HEK293T (cell line): ENCODE measurements around the gene APMAP.

Experiments
- CTCF ChIA-PET: fragments of 350-600 bp; formaldehyde crosslinking; extraction: SDS; loops from one replicate; lab custom pipeline; 2021; ENCODE audit warnings: antibody characterized with exemption, inconsistent platforms; lab: Yijun Ruan, JAX
- POLR2A ChIA-PET: fragments of 350-600 bp; formaldehyde crosslinking; extraction: SDS; loops from one replicate; lab custom pipeline; 2020; ENCODE audit warnings: antibody characterized with exemption, inconsistent platforms; lab: Yijun Ruan, JAX
- DNase-seq: peaks from one replicate; pipeline ENCODE4 v3.0.0; 2012; ENCODE audit warnings: mixed read lengths; ENCODE audit errors: extremely low spot score
- ARNT ChIP-seq: fragments of 450-650 bp; IDR thresholded peaks from 2 replicates; pipeline ENCODE4 v1.6.1; 2017; ENCODE audit warnings: mild to moderate bottlenecking
- BHLHE40 ChIP-seq: fragments of 450-650 bp; IDR thresholded peaks from 2 replicates; pipeline ENCODE4 v1.6.1; 2016; ENCODE audit warnings: mild to moderate bottlenecking, moderate library complexity, borderline replicate concordance
- CTBP1 ChIP-seq: fragments of 450-650 bp; IDR thresholded peaks from 2 replicates; pipeline ENCODE4 v1.6.1; 2016; ENCODE audit warnings: borderline replicate concordance
- ELF4 ChIP-seq: fragments of 450-650 bp; IDR thresholded peaks from 2 replicates; pipeline ENCODE4 v1.6.1; 2017; ENCODE audit warnings: antibody characterized with exemption
- FOXA1 ChIP-seq: fragments of 450-650 bp; IDR thresholded peaks from 2 replicates; pipeline ENCODE4 v1.6.1; 2016; ENCODE audit warnings: mild to moderate bottlenecking
- FOXK2 ChIP-seq: fragments of 450-650 bp; IDR thresholded peaks from 2 replicates; pipeline ENCODE4 v1.6.1; 2016; ENCODE audit warnings: mild to moderate bottlenecking
- FOXM1 ChIP-seq: fragments of 450-650 bp; IDR thresholded peaks from 2 replicates; pipeline ENCODE4 v1.6.1; 2017; ENCODE audit warnings: mild to moderate bottlenecking, borderline replicate concordance
- HDGF ChIP-seq: fragments of 450-650 bp; IDR thresholded peaks from 2 replicates; pipeline ENCODE4 v1.6.1; 2017; ENCODE audit warnings: antibody characterized with exemption, borderline replicate concordance
- L3MBTL2 ChIP-seq: fragments of 450-650 bp; conservative IDR thresholded peaks from 2 replicates; pipeline ENCODE4 v1.6.1; 2016; ENCODE audit warnings: mild to moderate bottlenecking
- LEF1 ChIP-seq: fragments of 450-650 bp; IDR thresholded peaks from 2 replicates; pipeline ENCODE4 v1.6.1; 2017; ENCODE audit warnings: mild to moderate bottlenecking, borderline replicate concordance
- NFRKB ChIP-seq: fragments of 450-650 bp; IDR thresholded peaks from 2 replicates; pipeline ENCODE4 v1.6.1; 2016; ENCODE audit warnings: mild to moderate bottlenecking, moderate library complexity
- SP1 ChIP-seq: fragments of 450-650 bp; IDR thresholded peaks from 2 replicates; pipeline ENCODE4 v1.6.1; 2017
- SUZ12 ChIP-seq: fragments of 450-650 bp; IDR thresholded peaks from 2 replicates; pipeline ENCODE4 v1.6.1; 2016; ENCODE audit warnings: mild to moderate bottlenecking
- TARDBP ChIP-seq: fragments of 450-650 bp; IDR thresholded peaks from 2 replicates; pipeline ENCODE4 v1.6.1; 2016
- ZNF384 ChIP-seq: fragments of 450-650 bp; IDR thresholded peaks from 2 replicates; pipeline ENCODE4 v1.6.1; 2016
- TF ChIP-seq, protein P1 (sequence below): fragments of 450-650 bp; IDR thresholded peaks from 2 replicates; pipeline ENCODE4 v1.6.1; 2016

Gene APMAP

GRCh38 chr20:25021336-25021735, 28.8 kb upstream of the APMAP start:
- CTCF ChIA-PET, result no interaction called here
- POLR2A ChIA-PET, result no interaction called here
- no peak for DNase-seq
- TF ChIP-seq FOXA1, result no peak
- TF ChIP-seq, protein P1, sequence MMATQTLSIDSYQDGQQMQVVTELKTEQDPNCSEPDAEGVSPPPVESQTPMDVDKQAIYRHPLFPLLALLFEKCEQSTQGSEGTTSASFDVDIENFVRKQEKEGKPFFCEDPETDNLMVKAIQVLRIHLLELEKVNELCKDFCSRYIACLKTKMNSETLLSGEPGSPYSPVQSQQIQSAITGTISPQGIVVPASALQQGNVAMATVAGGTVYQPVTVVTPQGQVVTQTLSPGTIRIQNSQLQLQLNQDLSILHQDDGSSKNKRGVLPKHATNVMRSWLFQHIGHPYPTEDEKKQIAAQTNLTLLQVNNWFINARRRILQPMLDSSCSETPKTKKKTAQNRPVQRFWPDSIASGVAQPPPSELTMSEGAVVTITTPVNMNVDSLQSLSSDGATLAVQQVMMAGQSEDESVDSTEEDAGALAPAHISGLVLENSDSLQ, result no peak
- TF ChIP-seq BHLHE40, result no peak
- no peak for TF ChIP-seq ELF4
- no peak for TF ChIP-seq L3MBTL2
- TF ChIP-seq FOXM1, result no peak
- TF ChIP-seq HDGF, result no peak
- TF ChIP-seq ARNT, result no peak
- TF ChIP-seq SP1, result no peak
- no peak for TF ChIP-seq ZNF384
- TF ChIP-seq FOXK2, result no peak
- TF ChIP-seq LEF1, result no peak
- no peak for TF ChIP-seq TARDBP

GRCh38 chr20:25020901-25021301, 28.4 kb upstream of the APMAP start:
- ChIA-PET POLR2A (no interaction called here), CTCF (no interaction called here)
- no peak for DNase-seq
- TF ChIP-seq LEF1 (no peak), ZNF384 (no peak), BHLHE40 (no peak), ARNT (no peak), SUZ12 (no peak), ELF4 (no peak), FOXK2 (no peak), SP1 (no peak)

GRCh38 chr20:25020345-25020744, 27.8 kb upstream of the APMAP start:
- TF ChIP-seq ELF4 (no peak), FOXM1 (no peak), FOXK2 (no peak), LEF1 (no peak), ZNF384 (no peak), L3MBTL2 (no peak), CTBP1 (no peak), BHLHE40 (no peak), HDGF (no peak), FOXA1 (no peak), NFRKB (no peak), ARNT (no peak), SUZ12 (no peak), TARDBP (no peak), SP1 (no peak)
- TF ChIP-seq, protein P1, result no peak

DNA sequence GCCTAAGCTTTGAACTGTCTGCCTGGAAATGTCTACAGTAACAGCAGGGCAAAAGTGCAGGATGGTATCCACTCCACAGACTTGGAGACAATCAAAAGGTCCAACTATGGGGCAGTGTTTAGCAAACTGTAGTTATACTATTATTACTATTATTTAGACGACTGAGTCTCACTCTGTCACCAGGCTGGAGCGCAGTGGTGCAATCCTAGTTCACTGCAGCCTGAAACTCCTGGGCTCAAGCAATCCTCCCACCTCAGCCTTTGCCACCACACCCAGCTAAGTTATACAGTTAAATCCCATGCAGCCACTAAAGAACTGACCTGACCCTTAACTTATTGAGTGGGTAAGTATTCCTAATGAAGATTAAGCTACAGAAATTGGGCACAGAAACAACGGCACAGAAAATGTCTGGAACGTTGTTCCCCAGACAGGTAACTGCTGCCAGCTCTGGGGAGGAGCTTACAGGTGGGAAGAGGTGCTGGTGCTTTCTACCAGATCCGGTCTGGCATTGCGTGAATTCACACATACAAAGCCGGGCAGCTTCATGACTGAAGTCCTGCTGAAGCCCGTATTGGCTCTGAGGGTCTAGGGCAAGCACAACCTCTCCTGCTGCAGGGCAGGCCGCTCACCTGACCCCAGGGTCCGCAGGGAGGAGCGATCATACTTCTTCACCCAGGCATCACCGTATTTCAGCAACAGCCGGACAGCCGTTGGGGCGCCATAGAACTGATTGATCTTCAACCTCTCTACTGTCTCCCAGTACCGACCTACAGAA, 27.0 kb upstream of the APMAP start:
- ChIA-PET CTCF (no interaction called here), POLR2A (no interaction called here)
- DNase-seq, result no peak
- TF ChIP-seq TARDBP (no peak), SUZ12 (no peak), HDGF (no peak), LEF1 (no peak), NFRKB (no peak), ARNT (no peak), FOXK2 (no peak), ELF4 (no peak), L3MBTL2 (no peak), CTBP1 (no peak), FOXM1 (no peak), BHLHE40 (no peak), FOXA1 (no peak), ZNF384 (no peak), SP1 (no peak)
- TF ChIP-seq, protein P1, result no peak

More at GRCh38 chr20:25020345-25020744, 27.8 kb upstream of the APMAP start:
- POLR2A ChIA-PET, result no interaction called here
- DNase-seq, result no peak
- CTCF ChIA-PET, result no interaction called here

- DNase-seq, result no peak
- CTCF ChIA-PET, result no interaction called here
- TF ChIP-seq TARDBP, result no peak
- TF ChIP-seq NFRKB, result no peak
- no peak for TF ChIP-seq FOXA1
- TF ChIP-seq FOXM1, result no peak
- no peak for TF ChIP-seq BHLHE40
- no peak for TF ChIP-seq ZNF384
- TF ChIP-seq SP1, result no peak
- no peak for TF ChIP-seq SUZ12
- no peak for TF ChIP-seq HDGF
- no peak for TF ChIP-seq ARNT
- no peak for TF ChIP-seq L3MBTL2
- no peak for TF ChIP-seq CTBP1
- POLR2A ChIA-PET, result no interaction called here
Measured at GRCh38 chr20:25018841-25019240, 26.3 kb upstream of the APMAP start.

- TF ChIP-seq FOXA1 (no peak), SP1 (no peak), L3MBTL2 (no peak), FOXM1 (no peak), CTBP1 (no peak), NFRKB (no peak), BHLHE40 (no peak), ELF4 (no peak), ARNT (no peak), TARDBP (no peak), LEF1 (no peak), ZNF384 (no peak), HDGF (no peak), SUZ12 (no peak), FOXK2 (no peak)
- TF ChIP-seq, protein P1, result no peak
- CTCF ChIA-PET, result no interaction called here
- POLR2A ChIA-PET, result no interaction called here
- DNase-seq, result no peak
Measured at GRCh38 chr20:25018425-25018824, 25.9 kb upstream of the APMAP start.
